Sigmoid colon (tissue), 4 donors: ENCODE data around the gene RBM18.

Experiments used
- CTCF ChIP-seq, 4 experiments: fragments of 450-650 bp in 3 of 4; fragments of 200-600 bp in 1 of 4; IDR thresholded peaks; one replicate each; pipeline ENCODE4 v1.5.1; 2016 to 2019; ENCODE audit warnings: antibody characterized with exemption in 4 of 4, mild to moderate bottlenecking in 3 of 4, moderate library complexity in 2 of 4
- POLR2AphosphoS5 ChIP-seq, 4 donors: sonication (generic); formaldehyde crosslinking; IDR thresholded peaks; one replicate each; pipeline ENCODE4 v1.6.1; 2017; ENCODE audit warnings: antibody characterized with exemption in 4 of 4

- TF ChIP-seq POLR2AphosphoS5 (IDR thresholded peaks at IDR 0.05) (no peak), CTCF (IDR thresholded peaks at IDR 0.05) (no peak)
Observed at GRCh38 chr9:122234022-122234748, 30.5 kb downstream of the RBM18 start.
